Adrenal gland (tissue), 5 donors: Measurements from ENCODE around the gene SH3BGRL2.

ENCODE experiments used
- CTCF ChIP-seq, 6 experiments: fragments of 450-650 bp in 4 of 6; fragments of 200-600 bp in 2 of 6; sonication (generic) in 1 of 6; IDR thresholded peaks; 1 replicate in 5 of 6; 2 replicates in 1 of 6; pipeline versions ENCODE4 v1.5.1 to v1.8.0; 2016 to 2021; ENCODE audit warnings: antibody characterized with exemption in 6 of 6, mild to moderate bottlenecking in 2 of 6, moderate library complexity in 1 of 6
- POLR2A ChIP-seq, 2 donors: fragments of 450-650 bp; IDR thresholded peaks; one replicate each; pipeline ENCODE4 v1.6.1; 2017; ENCODE audit warnings: antibody characterized with exemption in 2 of 2, mild to moderate bottlenecking in 2 of 2, moderate library complexity in 1 of 2
- donor health status: DM: no; HTN: no; CAD: no.

- TF ChIP-seq CTCF (IDR thresholded peaks at IDR 0.05) (no peak), POLR2A (IDR thresholded peaks at IDR 0.05) (no peak)
Measured at GRCh38 chr6:79666634-79667033, 35.5 kb downstream of the SH3BGRL2 start.
